ENCODE measurements around the gene PEAK3. TPM values are rescaled to one million over a fixed set of nuclear protein-coding genes. Genes with fewer than 3 reads are reported as not detected.
A peak's percentile ranks its signal among the peaks of the same experiment; 100 is the strongest.

PEAK3 gene
- total and polyA plus RNA-seq, 9 of the 15 experiments (the other 6 are each of a cell fraction or from before 2014, with no cell fraction given) = 0.07 to 0.40 TPM; not detected in 7

GRCh38 chr19:2230807-2231533 lies 51.0 kb downstream of the PEAK3 start (continued):
- TF ChIP-seq CBFB (CRISPR knock-in tag; IDR thresholded peaks at IDR 0.05) = 0 out of 2 replicates have a peak, but pooled peaks have one; percentile 15
- 0 out of 2 replicates have a peak, but pooled peaks have one; percentile 35 for TF ChIP-seq HDAC6 (IDR thresholded peaks at IDR 0.05; ENCODE audit: low read depth, low read length)
- TF ChIP-seq ZNF79 (CRISPR knock-in tag; IDR thresholded peaks at IDR 0.05; ENCODE audit: low read depth) = no peak
- no peak for TF ChIP-seq ZC3H4 (CRISPR knock-in tag; IDR thresholded peaks at IDR 0.05; ENCODE audit: borderline replicate concordance)
- TF ChIP-seq, protein P1, sequence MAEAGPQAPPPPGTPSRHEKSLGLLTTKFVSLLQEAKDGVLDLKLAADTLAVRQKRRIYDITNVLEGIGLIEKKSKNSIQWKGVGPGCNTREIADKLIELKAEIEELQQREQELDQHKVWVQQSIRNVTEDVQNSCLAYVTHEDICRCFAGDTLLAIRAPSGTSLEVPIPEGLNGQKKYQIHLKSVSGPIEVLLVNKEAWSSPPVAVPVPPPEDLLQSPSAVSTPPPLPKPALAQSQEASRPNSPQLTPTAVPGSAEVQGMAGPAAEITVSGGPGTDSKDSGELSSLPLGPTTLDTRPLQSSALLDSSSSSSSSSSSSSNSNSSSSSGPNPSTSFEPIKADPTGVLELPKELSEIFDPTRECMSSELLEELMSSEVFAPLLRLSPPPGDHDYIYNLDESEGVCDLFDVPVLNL (CRISPR knock-in tag; IDR thresholded peaks at IDR 0.05; ENCODE audit: low read depth) = no peak
- TF ChIP-seq COPS2 (conservative IDR thresholded peaks at IDR 0.05) = no peak
- no peak for TF ChIP-seq SREBF1 (IDR thresholded peaks at IDR 0.05; ENCODE audit: borderline replicate concordance, low read depth, low read length)
- no peak for TF ChIP-seq STAG1 (CRISPR knock-in tag; IDR thresholded peaks at IDR 0.05; ENCODE audit: borderline replicate concordance)
- no peak for TF ChIP-seq FOS (IDR thresholded peaks at IDR 0.05; ENCODE audit: extremely low read depth, insufficient read length)
- TF ChIP-seq SMAD4 (CRISPR knock-in tag; conservative IDR thresholded peaks at IDR 0.05) = no peak
- no peak for TF ChIP-seq ZKSCAN1 (IDR thresholded peaks at IDR 0.05; ENCODE audit: low read depth, low read length)
- TF ChIP-seq KLF13 (tag; IDR thresholded peaks at IDR 0.05; ENCODE audit: borderline replicate concordance, low read depth) = no peak
- TF ChIP-seq POLR2G (IDR thresholded peaks at IDR 0.05; ENCODE audit: low read depth, low read length) = peak; percentile 65
- TF ChIP-seq KDM5B (IDR thresholded peaks at IDR 0.05; ENCODE audit: insufficient replicate concordance, low read depth, low read length) = peak; percentile 6
- no peak for TF ChIP-seq ZNF398 (CRISPR knock-in tag; IDR thresholded peaks at IDR 0.05)
- peak; percentile 31 for TF ChIP-seq POLR2B (IDR thresholded peaks at IDR 0.05; ENCODE audit: low read depth, partially characterized antibody)
- peak; percentile 42; the same call in 1 of the 2 replicates for TF ChIP-seq SUPT5H (IDR thresholded peaks at IDR 0.05)
- TF ChIP-seq MITF (IDR thresholded peaks at IDR 0.05) = no peak
- TF ChIP-seq POLR2AphosphoS5 (IDR thresholded peaks at IDR 0.05; ENCODE audit: control insufficient read depth, insufficient read depth, low read depth, low read length) = peak; percentile 42; the same call in 1 of the 2 replicates
- TF ChIP-seq MAFG (tag; conservative IDR thresholded peaks at IDR 0.05) = no peak
- no peak for TF ChIP-seq RBM17 (IDR thresholded peaks at IDR 0.05; ENCODE audit: borderline replicate concordance, low read depth, low read length)
